ENCODE measurements around the gene TMA7B.
"Not testable (repeated sequence)": the region's sequence is repeated elsewhere in the genome, so short reads cannot be mapped to it uniquely, and the experiment has no call there.

Gene TMA7B

GRCh38 chr22:39932918-39933649 is 27.1 kb upstream of the TMA7B start:
- no peak for DNase-seq (ENCODE audit: low spot score)

GRCh38 chr22:39933741-39934140 is 26.5 kb upstream of the TMA7B start:
- no peak for DNase-seq (ENCODE audit: low spot score)

DNA sequence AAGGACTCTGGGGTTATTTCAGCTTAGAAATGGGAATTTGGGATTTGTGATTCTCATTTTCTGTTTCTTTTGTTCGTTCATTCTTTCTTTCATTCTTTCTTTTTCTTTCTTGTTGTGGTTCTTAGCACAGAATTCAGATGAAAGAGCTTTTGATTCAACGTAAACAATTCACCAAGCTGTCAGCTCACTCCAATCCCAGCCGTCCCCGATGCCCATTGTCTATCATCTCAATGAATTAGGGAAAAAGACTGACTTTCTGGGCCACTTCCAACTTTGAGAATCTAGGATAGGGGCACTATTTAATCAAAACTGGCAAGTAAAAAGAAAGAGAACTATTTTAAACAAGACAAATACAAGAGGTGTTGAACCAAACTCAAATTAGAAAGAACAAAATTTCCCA is 25.1 kb upstream of the TMA7B start:
- DNase-seq (ENCODE audit: low spot score) = peak; percentile 66

DNA sequence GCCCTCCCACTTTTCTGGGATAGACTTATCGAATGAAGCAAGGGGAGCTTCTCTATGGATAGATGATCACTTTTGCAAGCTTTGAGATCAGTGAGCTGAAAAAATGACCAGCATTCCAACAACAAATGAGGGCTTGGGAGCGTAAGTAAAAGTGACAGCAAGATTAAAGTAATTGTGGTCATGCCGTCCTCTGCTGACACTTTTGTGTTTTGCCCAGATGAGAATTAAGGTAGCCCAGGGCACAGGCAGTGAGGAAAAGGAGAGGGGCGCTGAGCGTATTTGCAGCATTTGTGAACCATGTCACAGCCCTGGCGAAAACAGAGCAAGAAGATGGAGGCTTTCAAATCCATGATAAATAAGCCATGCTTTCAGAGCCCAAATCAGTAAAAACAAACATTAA is 24.6 kb upstream of the TMA7B start:
- DNase-seq (ENCODE audit: low spot score) = peak; percentile 29

DNA sequence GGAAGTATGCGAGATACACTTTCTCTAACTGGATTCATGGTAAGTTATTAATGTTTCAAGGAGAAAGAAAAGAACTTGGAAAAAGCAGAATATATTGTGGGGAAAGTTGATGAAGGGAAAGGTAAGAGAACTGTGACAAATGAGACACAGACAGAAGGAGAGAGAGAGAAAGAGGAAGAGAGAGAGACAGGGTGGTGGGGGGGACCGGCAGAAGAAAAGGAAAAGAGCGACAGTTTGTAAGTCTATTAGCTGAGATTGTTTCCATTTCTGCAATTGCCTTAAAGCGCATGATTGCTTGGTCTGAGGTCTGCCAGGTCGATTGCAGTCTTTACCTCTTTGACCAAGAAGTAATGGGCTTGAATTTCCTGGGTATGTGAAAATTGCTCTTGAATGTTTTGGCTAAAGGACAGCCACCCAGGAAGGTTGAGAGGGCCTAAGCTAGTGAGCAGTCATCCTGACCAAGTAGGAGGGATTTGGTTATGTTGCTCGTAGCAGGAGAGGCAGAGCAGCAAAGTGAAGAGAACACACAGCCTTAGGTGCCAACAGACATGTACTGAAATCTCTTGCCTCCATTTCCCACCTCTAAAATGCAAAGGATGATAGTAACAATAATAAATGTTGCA is 23.6 kb upstream of the TMA7B start:
- no peak for DNase-seq (ENCODE audit: low spot score)

GRCh38 chr22:39937906-39938305 is 22.3 kb upstream of the TMA7B start:
- no peak for DNase-seq (ENCODE audit: low spot score)

GRCh38 chr22:39938509-39939111 is 21.6 kb upstream of the TMA7B start:
- DNase-seq (ENCODE audit: low spot score) = no peak

- no peak for DNase-seq (ENCODE audit: low spot score)
These were observed 20.4 kb upstream of the TMA7B start for GRCh38 chr22:39939830-39940229.

- DNase-seq (ENCODE audit: low spot score) = no peak
These were observed 19.4 kb upstream of the TMA7B start for GRCh38 chr22:39940757-39941305.

DNA sequence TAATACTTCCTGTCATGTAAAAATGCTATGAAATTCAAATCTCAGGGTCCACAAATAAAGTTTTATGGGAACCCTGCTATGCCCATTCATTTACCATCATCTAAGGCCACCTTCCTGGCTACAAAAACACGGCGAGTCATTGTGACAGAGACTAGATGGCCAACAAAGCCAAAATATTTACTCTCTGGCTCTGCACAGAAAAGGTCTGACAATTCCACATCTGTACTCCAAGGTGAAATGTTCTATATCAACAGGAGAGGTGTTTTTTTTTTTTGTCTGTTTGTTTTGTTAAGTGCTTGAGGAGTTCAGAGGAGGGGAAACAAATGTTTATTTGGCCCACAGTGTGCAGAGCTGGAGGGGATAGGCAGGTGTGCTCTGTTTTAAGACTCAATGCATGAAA is 18.6 kb upstream of the TMA7B start:
- no peak for DNase-seq (ENCODE audit: low spot score)

DNA sequence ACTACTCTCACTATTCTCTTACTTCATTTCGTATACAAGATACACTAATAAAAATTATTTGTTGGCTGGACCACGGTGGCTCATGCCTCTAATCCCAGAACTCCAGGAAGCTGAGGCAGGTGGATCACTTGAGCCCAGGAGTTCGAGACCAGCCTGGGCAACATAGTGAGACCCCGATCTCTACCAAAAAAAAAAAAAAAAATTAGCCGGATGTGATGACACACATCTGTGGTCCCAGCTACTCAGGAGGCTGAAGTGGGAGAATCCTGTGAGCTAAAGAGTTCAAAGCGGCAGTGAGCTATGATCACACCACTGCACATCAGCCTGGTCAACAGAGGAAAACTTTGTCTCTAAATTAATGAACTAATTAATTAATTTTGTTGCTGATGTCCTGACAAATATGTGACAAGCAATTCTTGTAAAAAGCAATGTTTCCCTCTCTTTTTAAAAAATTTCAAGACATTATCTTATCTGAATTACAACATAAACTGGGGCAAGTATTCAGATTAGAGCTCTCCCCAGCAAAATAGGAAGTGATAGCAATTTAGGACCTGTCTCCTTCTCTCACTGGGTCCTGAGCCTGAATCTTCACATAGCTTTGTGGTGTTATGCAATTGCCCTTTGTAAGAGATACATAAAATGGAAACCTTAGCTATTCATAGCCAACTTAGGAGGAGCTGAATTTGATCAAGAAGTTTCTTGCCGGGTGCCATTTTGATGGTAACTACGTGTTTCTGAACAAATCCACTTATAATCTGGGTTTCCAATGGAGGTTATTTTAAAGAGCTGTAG is 17.6 kb upstream of the TMA7B start:
- DNase-seq (ENCODE audit: low spot score) = no peak

DNA sequence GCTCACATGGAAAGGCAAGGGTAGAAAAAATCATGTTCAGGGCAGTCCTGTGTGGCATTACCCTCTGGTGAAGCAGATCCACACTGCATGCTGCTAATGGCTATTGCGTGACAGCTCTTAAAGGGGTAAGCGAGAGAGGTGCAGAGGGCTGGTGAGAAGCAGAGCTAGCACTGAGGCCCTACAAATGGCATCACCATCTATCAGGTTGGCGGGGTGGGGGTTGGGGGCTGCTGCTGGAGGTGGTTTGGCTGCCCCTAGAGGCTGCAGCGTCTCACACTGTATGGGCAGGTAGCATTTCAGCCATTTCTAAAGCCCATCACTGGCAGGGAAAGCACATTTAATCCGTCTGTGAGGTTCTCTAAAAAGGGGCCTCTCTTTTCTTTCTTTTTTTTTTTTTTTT is 16.9 kb upstream of the TMA7B start:
- DNase-seq (ENCODE audit: low spot score) = no peak

DNA sequence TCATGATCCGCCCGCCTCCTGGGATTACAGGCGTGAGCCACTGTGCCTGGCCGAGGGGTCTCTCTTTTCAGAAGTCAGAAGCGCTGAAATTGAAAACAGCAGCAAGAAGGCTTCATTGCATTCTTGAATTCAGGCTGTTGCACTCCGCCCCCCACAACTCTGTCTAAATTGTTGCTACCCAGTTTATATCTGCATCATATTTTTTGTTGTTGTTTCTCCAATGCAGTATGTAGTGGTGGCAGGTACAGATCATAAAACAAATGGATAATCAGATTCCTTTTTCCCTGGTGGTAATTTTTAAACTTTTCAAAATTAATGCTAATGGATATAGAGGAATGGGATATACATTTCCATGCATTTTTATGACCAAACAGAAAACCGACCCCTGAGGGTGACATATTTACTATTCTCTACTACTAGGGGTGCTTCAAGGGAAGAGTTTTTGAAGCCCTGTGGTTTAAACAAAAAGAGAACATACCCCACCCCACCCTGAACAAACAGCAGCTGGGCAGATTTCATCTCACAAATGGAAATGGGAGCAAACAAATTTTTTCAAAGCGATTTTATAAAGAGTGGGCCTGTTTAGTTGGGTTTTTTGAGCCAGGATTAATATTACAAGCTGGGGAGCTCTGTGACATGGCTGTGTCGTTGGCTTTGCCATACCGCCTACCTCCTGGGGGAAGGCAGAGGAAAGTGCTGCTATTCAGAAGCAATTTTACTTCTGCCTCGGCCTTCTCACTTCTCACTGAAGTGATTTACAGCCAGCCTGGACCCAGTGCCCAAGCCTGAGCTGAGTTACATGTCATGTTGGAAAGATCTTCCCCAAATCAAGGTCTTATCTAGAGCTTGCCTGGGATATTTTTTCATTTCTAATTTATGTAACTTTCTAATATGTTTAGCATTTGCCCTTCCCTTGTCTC is 16.0 kb upstream of the TMA7B start:
- no peak for DNase-seq (ENCODE audit: low spot score)

DNA sequence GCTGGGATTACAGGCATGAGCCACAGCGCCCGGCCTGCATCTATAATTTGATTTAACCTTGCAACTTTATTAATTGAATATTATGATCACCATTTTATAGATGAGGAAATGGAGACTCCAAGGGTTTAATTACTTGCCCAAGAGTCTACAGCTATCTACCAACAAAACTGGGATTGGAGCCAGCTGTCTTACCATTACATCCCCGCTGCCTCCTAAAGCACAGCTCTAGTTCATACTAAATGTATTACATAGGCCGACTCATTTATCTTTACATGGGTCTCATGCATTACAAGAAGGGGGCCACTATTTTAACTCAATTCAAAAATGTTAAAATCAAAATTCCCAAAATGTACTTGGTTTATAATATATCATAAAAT is 14.1 kb upstream of the TMA7B start:
- DNase-seq (ENCODE audit: low spot score) = no peak

DNA sequence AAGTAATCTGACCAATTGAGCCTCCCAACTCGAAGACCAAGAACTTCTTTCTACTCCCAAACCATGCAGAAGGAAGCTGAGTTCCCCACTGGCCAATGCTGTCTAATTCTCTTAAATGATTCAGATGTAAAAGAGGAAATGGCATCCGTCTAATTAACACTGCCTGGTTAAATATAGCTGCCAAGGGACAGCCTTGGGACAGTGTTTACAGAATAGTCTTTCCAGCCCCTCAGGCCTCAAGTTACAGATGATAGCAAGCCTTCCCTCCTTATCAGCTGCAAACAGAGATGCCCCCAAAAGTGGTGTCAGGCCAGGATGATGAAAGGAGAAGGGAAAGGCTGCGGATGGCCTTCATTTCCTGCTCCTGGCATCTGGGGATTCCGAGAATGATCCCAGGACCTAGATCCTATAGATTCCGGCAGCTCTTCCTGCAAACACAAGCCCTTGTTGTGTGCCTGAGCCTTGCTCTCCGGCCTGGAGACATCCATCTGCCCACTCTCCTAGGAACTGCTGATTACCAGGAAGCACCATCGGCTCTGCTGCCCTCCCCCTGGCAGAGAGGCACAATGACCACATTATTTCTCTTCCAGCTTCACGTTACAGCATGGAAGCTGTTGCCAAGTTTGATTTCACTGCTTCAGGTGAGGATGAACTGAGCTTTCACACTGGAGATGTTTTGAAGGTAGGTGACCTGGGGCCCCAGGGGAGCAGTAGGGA is 13.5 kb upstream of the TMA7B start:
- peak; percentile 59 for DNase-seq (ENCODE audit: low spot score)

GRCh38 chr22:39947220-39948216 is 12.7 kb upstream of the TMA7B start:
- no peak for DNase-seq (ENCODE audit: low spot score)

DNA sequence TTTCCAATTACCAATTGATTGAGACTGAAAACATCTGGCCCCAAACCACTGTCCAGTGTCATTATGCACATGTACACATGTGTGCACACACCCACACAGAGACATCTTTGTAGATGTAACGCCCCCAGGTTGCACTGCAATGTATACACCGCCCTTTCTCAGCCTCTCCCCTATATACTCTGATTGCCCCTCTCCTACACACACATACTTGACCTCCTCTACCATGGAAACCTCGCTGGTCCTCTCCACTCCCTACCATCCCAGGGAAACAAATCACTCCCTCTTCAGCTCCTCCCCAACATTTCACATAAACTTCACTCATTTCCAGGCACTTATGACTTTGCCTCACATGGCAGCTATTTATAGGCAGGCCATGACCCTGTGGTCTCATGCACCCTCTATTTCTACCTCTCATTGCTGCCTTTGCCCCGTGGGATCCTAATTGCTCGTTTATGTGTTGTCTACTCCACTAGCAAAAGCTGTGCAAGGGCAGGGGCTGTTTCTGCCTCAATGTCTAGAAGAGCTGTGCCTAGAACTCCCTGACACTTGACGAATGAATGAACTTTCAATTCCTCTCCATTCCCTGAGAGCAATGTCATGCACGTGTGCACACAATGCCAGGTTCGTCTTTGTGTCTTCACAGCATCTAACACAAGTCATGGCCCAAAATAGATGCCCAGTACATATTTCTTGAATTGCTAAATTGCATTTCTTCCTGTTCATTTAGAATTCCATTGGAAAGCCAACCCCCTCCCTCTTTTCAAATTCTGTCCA is 10.0 kb upstream of the TMA7B start:
- DNase-seq (ENCODE audit: low spot score) = no peak

DNA sequence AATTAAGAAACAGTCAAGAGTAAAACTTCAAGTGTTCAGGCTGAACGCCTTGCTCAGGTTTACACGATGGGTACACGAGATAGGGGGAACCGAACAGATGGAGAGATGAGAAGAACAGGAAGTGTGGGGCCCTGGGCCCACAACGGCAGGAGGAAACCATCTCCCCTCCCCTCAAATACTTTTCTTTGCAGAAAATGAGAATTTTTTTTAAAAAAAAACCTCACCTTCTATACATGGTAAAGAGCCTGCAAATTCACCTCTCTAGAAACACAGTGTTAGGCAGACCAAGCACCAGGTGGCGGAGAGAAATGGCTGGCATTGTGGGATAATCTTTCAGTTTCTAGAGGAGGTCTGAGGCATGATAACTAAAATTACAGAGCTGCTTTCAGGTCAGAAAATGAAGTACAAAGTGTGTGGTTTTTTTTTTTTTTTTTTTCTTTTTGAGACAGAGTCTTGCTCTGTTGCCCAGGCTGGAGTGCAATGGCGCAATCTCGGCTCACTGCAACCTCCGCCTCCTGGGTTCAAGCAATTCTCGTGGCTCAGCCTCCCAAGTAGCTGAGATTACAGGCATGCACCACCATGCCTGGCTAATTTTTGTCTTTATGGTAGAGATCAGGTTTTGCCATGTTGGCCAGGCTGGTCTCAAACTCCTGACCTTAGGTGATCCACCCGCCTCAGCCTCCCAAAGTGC is 8.4 kb upstream of the TMA7B start:
- DNase-seq (ENCODE audit: low spot score) = not testable (repeated sequence)
